GM19467 (cell line): Measurements from ENCODE around the gene USP12.

ENCODE experiments used
- ATAC-seq: cut with Tn5 transposase; IDR thresholded peaks from one replicate; pipeline ENCODE4 v1.9.1; 2021; ENCODE audit warnings: mild to moderate bottlenecking, moderate library complexity; ENCODE audit not compliant: unreplicated experiment

Gene USP12

DNA sequence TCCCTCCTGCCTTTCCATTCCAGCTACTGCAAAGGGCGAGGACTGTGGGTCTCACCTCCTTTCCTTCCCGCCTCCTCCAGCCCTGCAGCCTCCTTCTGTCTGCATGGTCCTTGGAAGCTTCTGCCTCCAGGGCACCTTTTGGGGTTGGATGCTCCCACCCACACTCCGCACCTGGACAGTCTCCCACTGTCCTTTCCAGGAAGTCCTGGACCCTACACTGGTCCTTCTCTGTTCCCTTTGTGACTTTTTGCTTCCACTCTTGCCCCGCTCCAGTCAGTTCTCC is 130.8 kb downstream of the USP12 start:
- no peak for ATAC-seq

DNA sequence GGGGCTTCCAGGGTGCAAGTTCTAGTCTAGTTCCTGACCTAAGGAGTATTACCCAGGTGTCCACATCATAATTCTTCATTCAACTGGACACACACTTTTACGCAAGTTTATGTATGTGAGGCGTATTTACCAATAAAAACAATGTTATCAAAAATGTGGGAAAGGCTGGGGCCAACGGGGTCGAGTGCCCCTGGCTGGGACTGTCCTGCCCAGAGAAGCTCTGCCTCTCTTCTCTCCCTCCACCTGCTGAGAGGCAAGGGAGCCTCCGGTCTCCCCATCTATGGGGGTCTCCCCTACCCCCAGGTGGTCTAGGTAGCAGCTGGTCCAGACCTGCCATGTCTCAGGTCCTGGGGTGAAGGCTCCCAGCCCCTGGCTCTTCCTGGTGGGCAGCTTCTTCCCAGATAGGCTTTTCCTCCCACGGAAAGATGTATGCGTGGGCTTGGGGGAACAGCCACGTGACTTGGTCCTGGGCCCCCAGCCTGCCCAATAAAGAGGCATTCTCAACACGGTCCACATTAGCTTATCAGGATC is 132.4 kb downstream of the USP12 start:
- no peak for ATAC-seq

DNA sequence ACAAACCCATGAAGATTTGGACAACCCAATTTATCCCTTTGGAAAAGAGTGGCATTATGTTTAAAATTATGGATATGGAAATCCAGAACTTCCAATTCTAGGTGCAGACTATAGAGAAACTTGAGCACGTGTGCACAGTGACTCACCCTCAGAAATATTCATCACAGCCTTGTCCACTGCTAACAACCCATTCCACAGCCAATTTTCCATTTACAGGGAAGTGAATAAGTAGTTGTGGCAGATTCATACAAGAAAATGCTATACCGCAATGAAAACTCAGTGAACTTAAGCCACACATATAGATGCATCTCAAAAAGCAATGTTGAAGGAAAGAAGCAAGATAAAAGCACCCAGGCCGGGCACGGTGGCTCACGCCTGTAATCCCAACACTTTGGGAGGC is 133.3 kb downstream of the USP12 start:
- no peak for ATAC-seq

DNA sequence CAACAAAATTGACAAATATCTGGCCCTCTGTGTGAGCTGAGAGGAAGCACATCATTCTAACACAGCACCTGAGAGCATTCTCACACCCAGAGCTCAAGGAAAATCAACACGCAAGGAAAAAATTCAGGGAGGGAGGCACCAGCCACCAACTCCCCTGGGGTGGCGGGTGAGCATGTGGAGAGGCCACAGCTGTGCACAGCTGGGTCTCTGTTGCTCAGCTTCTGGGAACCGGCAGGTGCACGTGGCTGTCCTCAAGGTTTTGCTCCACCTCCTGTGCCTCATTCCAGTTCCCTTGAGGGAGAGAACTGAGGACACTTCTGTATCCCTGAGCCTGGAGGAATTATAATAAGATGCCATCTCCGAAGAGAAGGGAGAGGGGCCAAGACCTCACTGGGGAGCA is 134.0 kb downstream of the USP12 start:
- no peak for ATAC-seq

DNA sequence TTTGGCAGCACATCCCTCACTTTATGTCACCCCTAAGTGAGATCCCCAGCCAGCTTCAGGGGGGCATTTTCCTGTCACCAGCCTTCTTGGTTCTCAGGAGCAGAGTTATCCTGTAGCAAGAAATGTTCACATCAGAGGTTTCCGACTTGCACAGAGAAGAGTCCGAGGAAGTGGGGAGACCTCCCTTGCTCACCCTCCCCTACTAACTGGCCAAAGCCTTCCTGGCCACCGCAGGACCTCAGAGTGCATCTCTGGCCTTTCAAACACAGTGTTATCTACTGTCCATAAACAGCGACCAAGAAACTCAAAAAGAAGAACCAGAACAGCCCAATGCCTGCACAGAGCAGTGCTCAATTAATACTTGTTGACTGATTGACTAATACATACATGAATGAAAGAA is 134.4 kb downstream of the USP12 start:
- ATAC-seq: no peak

DNA sequence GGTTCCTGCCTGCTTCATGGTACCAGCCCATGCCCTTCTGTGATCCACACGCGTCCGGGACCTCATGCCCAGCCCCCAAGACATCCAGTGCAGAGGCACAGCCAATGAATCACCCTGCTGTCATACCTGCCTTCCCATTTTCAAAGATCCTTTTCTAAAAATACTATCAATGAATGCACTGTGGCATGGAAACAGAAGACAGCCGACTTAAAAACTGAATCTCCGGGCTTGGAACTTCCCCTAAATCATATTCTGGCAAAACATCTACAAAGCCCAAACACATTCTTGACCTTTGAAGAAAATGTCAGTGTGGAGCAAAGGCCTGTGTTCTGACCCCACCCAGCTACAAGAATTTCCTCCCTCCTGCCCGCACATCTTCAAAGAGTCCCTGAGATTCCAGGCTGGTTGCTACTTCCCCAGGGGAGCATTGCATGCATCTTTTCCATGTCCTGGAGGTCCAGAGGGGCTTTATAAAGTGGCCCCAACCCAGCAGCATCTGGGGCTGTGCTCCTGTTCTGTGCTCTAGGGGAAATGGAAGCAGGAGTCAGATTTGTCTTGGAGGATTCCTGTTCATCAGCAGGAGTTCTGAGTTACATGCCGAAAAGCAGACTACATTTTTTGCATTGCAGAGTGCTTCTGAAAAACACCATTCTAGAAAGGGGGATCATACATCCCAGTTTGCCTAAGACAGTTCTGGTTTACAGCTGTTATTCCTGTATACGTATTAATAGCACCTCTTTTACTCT is 135.2 kb downstream of the USP12 start:
- ATAC-seq: no peak

DNA sequence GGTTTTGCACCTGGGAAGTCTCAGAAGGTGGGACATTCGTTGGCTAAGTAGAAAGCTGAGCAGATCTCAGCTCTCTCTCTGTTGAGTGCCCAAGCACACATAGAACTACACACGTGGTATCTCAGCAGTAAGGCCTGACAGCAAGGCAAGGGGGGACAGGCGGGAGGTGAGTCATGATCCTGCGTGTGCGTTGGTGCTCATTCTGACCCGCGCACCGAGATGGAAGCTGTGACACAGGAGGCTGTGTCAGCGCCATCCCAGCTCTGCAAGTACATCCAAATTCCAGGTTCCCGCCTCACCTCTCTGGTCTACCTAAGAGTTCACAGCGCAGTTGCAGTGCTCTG is 135.7 kb downstream of the USP12 start:
- ATAC-seq: no peak

DNA sequence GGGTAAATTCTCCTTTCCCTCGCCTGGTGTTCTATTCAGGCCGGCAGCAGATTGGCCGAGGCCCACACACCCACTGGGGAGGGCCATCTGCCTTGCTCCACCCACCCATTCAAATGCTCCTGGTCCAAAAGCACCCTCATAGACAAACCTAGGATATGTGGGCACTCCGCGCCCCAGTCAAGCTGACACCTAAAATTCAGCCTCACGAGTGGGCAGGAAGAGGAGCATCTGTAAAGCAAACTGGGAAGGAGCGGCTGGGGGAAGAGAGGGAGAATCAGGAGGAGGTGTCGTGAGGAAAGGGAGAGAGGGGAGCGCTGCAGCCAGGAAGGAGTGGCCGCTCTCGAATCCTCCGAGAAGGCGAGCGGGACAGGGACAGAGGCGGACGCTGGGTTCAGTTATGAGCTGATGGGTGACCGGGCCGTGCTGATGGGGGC is 136.9 kb downstream of the USP12 start:
- ATAC-seq: no peak

DNA sequence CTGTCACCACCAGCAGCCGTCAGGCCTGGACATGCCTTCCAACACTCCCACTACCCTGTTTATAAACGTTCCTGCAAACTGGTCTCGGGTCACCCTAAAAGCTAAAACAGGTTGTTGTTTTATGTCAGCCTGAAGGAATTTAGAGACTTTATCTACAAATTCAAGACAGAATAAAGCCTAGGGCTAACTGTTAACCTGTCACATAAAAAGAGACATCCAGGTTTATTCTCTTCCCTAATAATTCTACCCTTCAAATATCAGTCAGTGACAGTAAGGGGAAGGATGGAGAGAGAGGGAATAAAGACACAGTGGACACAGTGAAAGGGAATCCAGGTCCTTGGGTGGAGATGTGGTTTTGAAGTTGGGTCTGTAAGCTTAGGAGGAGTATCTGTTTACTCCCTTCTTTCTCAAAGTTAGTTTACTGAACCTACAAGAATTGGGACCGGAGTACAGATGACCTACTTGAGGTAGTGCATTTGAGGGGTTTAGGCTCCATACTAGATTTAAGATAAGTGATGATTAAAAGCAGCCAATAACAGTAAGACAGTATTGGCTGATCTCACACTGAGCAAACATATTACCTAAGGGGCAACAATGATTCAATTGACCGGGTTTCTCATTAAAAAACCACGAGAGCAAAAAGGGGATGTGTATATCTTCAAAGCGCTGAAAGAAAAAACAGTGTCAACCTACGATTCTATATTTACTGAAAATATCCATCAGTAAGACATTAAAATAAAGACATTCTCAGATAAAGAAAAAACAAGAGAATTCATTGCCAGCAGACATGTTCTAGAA is 142.7 kb downstream of the USP12 start:
- no peak for ATAC-seq

DNA sequence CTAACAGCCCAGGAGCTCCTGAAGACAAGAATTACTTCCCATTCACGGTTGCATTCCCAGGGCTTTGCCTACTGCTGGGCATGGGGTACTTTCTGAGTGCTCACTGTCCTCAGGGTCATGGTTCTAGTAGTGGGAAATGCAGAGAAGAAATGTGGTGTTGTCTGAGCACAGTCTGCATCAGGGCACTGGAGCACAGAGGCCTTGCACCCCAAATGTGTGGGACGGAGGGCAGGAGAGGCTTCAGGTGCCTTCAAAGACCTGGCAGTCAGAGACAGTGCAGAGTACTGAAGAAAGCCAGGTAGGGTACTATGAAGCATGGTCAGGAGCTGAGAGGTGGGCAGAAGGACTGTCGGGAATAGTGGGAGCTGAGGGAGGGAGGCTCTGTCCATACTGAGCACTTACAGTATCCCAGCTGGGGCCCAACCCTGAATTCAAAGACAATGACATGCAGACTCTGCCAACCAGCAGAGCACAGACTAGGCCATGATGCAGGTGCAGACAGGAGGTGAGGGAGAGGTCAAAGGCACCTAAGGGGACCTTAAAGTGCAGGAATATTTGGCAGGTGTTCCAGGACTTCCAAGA is 144.4 kb downstream of the USP12 start:
- no peak for ATAC-seq

DNA sequence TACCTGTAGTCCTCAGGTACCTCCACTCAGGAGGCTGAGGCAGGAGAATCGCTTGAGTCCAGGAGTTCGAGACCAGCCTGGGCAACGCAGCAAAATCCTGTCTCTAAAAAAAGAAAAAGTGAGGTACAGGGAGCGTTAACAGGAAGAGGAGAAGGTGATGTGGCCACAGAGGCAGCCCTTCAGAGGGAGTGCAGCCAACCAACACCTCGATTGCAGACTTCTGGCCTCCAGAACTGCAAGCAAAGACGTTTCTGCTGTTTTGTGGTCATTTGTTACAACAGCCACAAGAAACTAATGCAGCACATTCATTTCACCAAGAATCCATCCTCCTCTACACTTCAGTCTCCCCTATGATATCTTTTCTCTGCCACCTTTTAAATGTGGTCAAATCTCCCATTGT is 145.2 kb downstream of the USP12 start:
- ATAC-seq: no peak

DNA sequence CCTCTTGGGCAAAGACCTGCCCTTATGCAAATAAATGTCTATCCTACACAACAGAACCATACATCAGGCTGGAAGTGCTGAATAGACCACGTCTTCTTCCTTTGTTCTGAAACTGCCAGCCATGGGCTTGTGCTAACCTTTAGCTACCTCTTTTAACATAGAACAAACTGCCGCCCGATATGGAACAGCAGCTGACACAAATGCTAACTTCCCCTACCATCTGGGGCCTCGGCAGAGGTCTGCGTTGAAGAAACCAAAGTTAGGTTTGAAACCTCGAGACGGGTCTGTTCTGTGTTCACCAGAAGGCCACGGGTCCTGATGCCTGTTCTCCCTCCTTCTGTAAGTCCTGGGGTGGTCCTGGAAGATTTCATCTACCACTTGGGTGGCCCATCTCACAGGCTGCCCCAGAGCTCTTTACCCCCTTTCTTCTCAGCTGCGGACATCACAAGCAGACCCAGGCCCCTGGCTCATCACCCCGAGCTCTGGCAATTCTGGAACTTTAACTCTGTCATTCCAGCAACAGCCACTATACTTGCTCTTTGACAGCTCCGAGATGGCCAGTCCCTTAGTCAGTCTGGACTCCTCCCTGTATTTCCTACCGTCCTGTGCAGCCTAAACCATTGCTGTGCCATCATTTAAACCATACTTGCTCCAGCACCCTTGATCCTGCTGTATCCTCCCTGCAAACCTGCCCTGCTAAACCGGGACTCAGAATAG is 146.7 kb downstream of the USP12 start:
- no peak for ATAC-seq

DNA sequence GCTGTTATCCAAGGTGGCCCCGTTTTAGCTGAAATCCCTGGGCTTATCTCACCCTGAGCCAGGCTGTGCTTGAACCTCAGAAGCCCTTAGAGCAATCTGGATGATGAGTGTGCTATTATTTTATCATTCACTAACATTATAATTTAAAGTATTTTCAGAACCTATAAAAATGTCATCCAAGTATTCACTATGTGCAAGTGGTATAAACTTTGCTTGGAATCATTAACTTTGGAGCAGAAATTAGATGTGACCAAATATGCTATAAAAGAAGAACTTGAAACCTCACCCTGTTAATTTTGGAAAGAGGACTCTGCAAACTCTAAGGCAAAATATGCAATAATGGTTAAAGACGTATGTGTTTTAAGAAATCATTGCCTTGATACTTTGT is 147.5 kb downstream of the USP12 start:
- no peak for ATAC-seq

DNA sequence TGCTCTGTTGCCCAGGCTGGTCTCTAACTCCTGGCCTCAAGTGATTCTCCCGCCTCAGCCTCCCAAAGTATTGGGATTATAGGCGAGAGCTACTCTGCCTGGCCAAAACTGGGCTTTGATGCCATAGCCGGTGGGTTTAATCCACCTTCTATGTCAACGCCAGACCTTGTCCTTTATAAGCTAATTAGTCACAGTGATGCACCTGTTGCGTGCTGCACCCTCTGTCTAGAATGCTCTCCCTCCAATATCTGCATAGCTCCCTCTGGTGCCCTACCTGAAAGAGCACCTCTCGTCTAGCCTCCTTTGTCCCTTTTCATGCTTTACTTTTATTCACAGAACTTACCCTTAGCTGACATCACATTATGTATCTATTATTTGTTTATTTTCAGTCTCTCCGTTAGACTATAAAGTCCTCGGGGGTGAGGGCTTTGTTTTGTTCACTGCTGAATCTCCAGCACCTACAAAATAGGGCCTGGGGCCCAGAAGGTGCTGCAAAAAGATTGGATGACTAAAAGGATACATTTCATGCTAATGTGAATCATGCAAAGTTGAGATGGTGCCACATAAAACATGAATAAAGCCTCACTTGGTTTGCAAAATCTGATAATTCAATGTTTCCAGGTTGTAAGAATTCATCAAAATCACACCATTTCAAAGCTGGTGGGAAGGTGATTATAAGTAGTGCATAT is 148.1 kb downstream of the USP12 start:
- no peak for ATAC-seq

DNA sequence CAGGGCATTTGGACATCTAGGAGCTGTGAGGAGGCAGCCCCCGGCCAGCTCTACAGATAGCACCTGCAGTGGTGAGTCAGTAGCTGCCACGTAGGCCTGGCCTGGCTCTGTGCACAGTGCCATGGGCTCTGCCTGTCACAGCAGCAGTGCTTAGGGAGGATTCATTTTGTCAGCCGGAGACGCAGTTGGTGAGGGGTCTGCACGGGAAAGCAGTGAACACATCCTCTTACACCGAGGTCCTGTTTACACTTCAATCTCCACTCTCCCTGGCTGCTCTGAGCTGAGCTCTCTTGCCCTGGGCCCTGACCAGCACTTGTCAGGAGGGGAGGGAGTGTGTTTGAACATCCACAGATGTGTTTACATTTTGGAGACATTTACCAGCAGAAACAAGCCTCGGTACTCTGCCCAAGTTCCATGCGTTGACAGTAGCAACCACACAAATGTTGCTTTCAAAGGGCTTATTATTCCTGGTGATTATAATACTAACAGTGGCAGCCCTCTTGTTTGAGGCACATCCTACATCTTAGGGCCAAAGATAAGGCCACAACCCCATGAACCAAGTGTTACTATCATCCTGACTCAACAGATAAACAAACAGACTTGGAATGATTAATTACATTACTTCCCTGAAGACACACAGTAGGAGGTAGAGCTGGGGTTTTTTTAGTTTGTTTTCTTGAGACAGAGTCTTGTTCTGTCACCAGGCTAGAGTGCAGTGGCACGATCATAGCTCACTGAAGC is 148.9 kb downstream of the USP12 start:
- ATAC-seq: no peak

DNA sequence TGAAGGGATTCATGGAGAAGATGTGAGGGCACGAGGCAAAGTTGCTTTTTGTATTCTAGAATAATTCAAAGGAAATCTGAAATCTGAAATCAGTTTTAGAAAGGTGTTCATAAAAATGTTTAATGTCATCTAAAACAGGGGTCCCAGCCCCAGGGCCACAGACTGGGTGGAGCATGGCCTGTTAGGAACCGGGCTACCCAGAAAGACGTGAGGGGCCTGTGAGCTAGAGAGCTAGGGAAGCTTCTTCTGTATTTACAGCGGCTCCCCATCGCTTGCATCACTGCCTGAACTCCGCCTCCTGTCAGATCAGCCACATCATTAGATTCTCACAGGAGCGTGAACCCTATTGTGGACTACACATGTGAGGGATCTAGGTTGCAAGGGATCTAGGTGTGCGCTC is 151.2 kb downstream of the USP12 start:
- ATAC-seq: no peak

DNA sequence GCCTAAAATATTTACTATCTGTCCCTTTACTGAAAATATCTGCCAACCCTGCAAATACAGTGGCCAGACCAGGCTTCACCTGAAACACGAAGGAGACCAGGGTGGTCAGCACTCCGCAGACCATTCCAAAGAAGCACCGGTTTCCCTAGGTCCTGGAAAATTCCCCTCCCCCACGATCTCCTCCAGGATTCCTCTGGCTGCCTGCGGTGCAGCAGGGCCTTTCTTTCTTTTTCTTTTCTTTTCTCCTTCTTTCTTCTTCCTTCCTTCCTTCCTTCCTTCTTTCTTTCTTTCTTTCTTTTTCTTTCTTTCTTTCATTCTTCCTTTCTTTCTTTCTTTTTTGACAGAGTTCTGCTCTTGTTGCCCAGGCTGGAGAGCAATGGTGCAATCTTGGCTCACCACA is 152.7 kb downstream of the USP12 start:
- no peak for ATAC-seq

DNA sequence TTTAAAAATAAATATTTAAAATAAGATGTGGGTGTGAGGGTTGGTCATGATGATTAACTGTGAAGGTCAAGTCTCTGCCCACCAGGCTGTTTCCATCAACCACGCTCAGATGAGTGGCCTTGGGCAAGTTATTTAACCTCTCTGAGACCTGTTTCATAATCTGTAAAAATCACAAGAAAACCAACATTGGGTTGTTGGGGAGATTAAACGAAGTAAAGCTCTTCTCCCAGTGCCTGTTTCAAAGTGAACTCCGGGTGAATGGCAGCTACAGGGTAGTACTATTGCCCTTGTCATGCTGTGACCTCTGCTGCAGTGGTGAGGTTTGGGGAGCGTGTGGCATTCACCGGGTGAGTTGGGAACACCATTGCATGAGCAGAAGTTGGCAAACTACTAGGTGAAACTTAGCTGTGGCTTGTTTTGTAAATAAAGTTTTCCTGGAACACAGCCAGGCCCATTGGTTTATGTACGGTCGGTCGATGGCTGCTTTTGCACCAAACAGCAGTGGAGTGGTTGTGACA is 153.2 kb downstream of the USP12 start:
- no peak for ATAC-seq

DNA sequence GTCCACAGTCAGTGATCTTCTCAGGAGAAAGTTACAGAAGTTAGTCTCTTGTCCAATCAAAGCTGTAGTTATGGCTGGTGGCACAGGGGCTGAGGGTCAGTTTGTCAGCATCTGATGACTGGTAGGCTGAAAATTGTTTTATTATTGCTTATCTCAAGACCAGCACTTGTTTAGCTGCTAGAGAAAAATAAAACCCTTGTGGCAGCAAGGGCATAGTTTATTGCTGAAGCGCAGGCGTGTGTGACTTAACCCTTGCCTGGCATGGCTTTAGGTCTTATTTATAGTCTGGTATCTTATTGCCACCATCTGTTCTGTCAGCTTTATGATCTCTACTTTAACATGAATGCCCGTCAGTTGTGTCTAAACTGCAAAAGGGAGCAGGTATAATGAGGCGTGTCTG is 154.7 kb downstream of the USP12 start:
- no peak for ATAC-seq
